HG02884 (cell line): Measurements from ENCODE around the gene PRKAR1B.

Source experiments
- ATAC-seq: cut with Tn5 transposase; IDR thresholded peaks from one replicate; pipeline ENCODE4 v1.9.1; 2021; ENCODE audit warnings: mild to moderate bottlenecking, moderate library complexity; ENCODE audit not compliant: unreplicated experiment

Gene PRKAR1B

GRCh38 chr7:514651-515598, 212.2 kb downstream of the PRKAR1B start:
- no peak for ATAC-seq

- no peak for ATAC-seq
Measured at GRCh38 chr7:514242-514641, 212.8 kb downstream of the PRKAR1B start.

GRCh38 chr7:513521-514166, 213.4 kb downstream of the PRKAR1B start:
- no peak for ATAC-seq

- no peak for ATAC-seq
Measured at GRCh38 chr7:512541-513311, 214.4 kb downstream of the PRKAR1B start.

GRCh38 chr7:512146-512510, 215.0 kb downstream of the PRKAR1B start:
- no peak for ATAC-seq

GRCh38 chr7:511476-512145, 215.5 kb downstream of the PRKAR1B start:
- ATAC-seq: no peak

GRCh38 chr7:510782-511281, 216.2 kb downstream of the PRKAR1B start:
- no peak for ATAC-seq

GRCh38 chr7:510131-510481, 217.0 kb downstream of the PRKAR1B start:
- no peak for ATAC-seq

- no peak for ATAC-seq
Measured at GRCh38 chr7:509426-510130, 217.5 kb downstream of the PRKAR1B start.

GRCh38 chr7:508461-509170, 218.5 kb downstream of the PRKAR1B start:
- no peak for ATAC-seq

GRCh38 chr7:507623-508300, 219.3 kb downstream of the PRKAR1B start:
- ATAC-seq: no peak

GRCh38 chr7:506921-507622, 220.0 kb downstream of the PRKAR1B start:
- ATAC-seq: no peak

- ATAC-seq: no peak
Measured at GRCh38 chr7:506391-506831, 220.7 kb downstream of the PRKAR1B start.

GRCh38 chr7:505171-505570, 221.9 kb downstream of the PRKAR1B start:
- ATAC-seq: no peak

GRCh38 chr7:504221-505111, 222.6 kb downstream of the PRKAR1B start:
- ATAC-seq: no peak

- ATAC-seq: no peak
Measured at GRCh38 chr7:503575-504111, 223.4 kb downstream of the PRKAR1B start.

- ATAC-seq: no peak
Measured at GRCh38 chr7:502296-502695, 224.8 kb downstream of the PRKAR1B start.
